ENCODE measurements around the gene QSOX2.

QSOX2 gene, protein sequence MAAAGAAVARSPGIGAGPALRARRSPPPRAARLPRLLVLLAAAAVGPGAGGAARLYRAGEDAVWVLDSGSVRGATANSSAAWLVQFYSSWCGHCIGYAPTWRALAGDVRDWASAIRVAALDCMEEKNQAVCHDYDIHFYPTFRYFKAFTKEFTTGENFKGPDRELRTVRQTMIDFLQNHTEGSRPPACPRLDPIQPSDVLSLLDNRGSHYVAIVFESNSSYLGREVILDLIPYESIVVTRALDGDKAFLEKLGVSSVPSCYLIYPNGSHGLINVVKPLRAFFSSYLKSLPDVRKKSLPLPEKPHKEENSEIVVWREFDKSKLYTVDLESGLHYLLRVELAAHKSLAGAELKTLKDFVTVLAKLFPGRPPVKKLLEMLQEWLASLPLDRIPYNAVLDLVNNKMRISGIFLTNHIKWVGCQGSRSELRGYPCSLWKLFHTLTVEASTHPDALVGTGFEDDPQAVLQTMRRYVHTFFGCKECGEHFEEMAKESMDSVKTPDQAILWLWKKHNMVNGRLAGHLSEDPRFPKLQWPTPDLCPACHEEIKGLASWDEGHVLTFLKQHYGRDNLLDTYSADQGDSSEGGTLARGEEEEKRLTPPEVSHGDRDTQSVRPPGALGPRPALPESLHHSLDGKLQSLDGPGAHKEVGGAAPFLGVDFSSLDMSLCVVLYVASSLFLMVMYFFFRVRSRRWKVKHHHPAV

DNA sequence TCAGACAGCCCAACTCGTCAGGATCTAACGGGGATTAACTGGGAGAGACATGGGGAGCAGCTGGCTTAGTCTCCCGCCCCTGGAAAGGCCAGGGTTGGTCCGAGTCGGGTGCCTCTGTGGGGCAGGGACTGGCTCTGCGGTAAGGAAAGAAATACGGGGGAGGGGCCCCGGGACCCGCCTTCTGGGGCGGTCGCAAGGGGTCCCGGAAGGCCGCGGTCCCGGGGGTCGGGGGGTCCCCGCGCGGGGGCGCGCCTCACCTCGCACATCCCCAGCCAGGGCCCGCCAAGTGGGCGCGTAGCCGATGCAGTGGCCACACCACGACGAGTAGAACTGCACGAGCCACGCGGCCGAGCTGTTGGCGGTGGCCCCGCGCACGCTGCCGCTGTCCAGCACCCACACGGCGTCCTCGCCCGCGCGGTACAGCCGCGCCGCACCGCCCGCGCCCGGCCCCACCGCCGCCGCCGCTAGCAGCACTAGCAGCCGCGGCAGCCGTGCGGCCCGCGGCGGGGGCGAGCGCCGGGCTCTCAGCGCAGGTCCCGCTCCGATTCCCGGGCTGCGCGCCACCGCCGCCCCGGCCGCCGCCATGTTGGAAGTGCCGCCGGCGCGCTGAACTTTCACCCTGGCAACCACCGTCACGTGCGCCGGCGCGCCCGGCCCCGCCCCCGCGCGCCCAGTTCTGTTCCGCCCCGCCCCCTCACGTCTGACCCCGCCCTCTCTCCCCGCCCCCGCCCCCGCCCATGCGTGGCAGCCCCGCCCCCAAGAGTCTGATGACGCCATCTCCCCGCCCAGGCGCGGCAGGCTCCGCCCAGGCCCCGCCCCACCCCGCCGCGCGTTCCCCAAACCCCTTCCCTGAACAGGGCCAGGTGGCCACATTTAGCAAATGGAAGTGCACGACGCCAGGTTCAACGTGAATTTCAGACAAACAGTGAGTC, at the start of gene QSOX2:
Gene QSOX2, minus strand, starts transcription at position 594 of the 932 bp plus-strand sequence. Its CDS starts 9 bp downstream, at position 585.
- TF ChIP-seq POLR2A (IDR thresholded peaks at IDR 0.05; ENCODE audit: low read length) (peak; percentile 37), GATA1 (IDR thresholded peaks at IDR 0.05; ENCODE audit: low read depth, low read length) (no peak)
- DNase-seq = peak; percentile 90 to 95

DNA sequence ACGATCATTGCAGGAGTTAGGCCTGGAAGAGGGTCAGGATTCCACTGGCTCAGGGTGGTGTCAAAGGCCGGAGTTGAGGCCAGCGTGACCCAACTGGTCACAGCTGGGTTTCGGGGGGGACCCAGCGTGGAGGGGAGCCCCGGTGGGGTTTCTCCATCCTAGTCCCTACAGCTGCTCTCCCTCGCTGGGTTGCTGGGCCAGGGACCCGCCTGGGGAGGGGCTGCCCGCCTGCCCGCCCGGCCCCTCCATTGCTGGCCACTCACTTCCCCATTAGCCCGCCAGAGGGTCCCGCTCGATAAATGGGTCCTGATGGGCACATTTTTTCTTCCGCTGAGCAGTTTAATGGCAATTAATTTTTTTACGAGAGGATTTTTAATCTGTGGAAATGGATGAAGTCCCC, 49.4 kb upstream of the QSOX2 start:
- TF ChIP-seq GATA1 (IDR thresholded peaks at IDR 0.05; ENCODE audit: low read depth, low read length) (no peak), POLR2A (IDR thresholded peaks at IDR 0.05; ENCODE audit: low read length) (no peak)
- no peak for DNase-seq

DNA sequence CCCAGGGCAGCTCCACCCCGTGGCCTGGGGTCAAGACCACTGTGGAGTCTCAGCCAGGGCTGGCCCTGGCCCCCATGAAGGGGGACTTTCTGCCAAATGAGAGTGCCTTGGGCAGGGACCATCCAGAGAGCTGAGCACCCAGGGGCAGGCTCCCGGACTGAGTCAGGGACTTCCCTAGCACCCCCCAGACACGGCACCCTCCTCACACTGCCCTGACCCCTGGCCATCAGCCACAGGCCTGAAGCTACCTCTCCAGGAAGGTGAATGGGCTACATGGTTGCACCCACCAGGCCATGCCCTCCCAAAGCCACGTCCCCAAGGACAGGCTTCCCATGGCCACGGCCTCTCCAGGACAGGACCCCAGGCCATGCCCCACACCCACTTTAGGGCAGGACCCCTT, 48.8 kb upstream of the QSOX2 start:
- no peak for DNase-seq
- no peak for TF ChIP-seq GATA1 (IDR thresholded peaks at IDR 0.05; ENCODE audit: low read depth, low read length)

DNA sequence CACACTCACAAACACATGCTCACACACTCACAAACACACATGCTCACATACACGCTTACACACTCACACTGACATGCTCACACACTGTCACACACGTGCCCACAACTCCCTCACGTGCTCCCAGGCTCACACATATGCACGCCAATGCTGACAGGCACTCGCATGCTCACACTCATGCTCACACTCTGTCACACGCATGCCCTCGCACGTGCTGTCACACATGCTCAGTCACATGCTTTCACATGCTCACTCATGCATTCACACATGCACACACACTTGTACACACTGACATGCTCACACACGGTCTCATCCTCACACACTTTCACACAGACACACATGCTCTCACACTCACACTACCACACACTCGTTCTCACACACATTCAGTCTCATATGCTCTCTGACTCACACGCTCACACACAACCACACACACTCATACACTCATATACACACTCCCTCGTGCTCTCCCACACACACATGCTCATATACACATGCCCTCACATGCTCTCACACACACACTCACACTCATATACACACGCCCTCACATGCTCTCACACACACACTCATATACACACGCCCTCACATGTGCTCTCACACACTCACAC, 48.0 kb upstream of the QSOX2 start:
- no peak for DNase-seq

DNA sequence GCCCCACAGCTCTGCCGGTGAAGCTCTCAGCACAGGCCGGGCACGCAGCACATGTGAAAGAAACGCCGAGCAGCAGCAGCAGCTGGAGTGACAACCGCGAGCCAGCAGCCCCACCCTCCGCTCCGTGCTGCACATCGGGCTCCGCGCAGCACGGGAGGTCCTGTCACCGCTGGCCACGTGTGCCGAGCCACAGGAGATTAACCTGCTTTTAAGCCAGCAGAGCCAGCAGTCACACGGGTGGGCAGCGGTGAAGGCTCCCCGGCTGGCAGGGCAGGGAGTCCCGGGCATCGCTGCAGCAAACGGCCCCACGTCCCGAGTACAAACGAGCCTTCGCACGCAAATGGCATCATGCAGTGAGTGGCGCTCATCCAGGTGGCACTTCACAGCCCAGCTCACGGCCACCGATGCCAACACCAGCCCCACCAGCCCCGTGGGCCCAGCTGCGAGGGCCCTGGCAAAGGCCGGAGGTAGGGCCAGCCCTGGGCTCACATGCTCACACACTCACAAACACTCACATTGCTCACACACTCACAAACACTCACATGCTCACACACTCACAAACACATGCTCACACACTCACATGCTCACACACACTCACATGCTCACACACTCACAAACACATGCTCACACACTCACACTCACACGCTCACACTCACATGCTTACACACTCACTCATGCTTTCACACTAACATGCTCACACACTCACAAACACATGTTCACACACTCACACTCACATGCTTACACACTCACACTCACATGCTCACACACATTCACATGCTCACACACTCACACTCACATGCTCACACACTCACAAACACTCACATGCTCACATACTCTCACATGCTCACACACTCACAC, 47.2 kb upstream of the QSOX2 start:
- DNase-seq = no peak
- TF ChIP-seq POLR2A (IDR thresholded peaks at IDR 0.05; ENCODE audit: low read length) (no peak), GATA1 (IDR thresholded peaks at IDR 0.05; ENCODE audit: low read depth, low read length) (no peak)

More for the DNA sequence above, 48.0 kb upstream of the QSOX2 start:
- no peak for TF ChIP-seq GATA1 (IDR thresholded peaks at IDR 0.05; ENCODE audit: low read depth, low read length)
- no peak for TF ChIP-seq POLR2A (IDR thresholded peaks at IDR 0.05; ENCODE audit: low read length)

DNA sequence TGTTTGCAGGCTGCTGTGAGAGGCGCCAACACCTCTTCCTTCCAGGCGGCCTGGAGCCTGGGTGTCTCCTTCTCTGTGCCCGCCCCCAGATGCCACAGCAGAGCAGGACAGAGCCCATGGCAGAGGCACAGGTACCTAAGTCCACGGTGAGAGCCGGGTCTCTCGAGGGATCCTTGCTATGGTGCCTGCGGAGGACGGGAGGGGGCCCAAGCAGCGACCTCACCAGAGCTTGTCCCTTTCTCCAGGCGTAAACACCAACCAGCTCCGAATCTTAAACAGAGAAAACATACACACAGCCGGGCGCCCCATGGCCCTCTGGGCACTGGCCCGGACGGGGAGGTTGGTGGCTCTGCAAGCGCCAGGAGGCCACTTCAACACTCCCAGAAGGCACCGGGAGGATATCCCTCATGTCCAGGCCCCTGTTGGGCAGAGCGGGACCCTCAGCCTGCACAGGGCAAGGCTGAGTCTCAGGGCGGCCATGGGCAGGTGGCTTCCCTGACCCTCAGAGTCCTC, 46.5 kb upstream of the QSOX2 start:
- DNase-seq = no peak
- TF ChIP-seq POLR2A (IDR thresholded peaks at IDR 0.05; ENCODE audit: low read length) = no peak
- no peak for TF ChIP-seq GATA1 (IDR thresholded peaks at IDR 0.05; ENCODE audit: low read depth, low read length)

DNA sequence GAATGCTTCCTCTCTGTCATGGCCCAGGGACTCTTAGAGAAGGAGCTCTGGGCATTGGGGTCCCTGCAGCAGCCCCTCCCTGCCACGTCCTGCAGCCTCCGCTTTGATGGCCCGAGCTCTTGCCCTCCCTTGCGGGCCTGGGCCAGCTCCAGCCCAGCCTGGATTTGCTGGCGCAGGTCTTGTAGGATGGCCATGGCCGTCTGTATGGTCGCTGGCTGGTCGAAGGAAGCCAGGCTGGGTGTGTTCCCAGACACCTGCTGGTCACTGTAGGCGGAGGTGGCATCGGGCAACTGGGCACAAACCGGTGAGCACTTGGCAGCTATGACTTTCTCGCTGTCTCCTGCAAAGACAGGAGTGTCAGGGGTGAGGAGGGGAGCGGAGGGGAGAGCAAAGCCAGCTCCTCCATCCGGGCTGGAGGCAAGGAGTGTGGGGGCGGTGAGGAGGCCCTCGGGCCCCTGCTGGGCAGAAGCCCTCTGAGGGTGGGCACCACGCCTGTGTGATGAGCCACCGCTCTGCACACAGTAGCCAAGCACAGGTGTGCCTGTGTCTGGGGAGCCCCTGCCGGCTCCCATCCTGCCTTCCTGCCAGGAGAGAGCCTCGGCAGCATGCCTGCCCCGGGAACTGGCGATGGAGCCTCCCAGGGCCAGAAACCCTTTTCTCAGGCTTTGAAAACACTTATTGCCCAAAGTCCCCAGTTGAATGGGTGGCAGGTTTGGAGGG, 45.9 kb upstream of the QSOX2 start:
- DNase-seq = no peak
- TF ChIP-seq POLR2A (IDR thresholded peaks at IDR 0.05; ENCODE audit: low read length) = no peak
- TF ChIP-seq GATA1 (IDR thresholded peaks at IDR 0.05; ENCODE audit: low read depth, low read length) = no peak

DNA sequence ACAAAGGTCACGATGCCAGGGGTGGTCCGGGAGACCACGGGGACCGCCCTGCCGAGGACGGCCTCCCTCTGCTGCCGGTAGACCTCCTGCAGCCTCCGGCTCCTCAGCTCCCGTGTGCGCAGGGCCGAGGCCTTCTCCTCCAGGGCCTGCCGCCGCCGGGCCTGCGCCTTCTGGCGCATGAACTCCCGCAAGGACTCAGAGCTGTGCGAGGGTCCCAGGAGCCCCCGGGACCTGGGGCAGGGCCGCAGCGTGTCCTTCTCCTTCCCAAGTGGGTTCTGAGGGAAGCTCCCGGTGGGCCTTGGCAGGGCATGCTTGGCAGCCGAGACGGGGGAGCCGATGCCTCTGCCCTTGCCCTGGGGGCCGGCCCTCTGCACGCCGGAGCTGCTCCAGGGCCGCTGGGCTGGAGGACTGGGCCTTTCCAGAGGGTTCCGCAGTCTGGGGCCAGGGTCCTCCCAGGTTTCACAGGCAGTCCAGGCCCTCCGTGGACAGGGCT, 44.9 kb upstream of the QSOX2 start:
- no peak for DNase-seq
- no peak for TF ChIP-seq POLR2A (IDR thresholded peaks at IDR 0.05; ENCODE audit: low read length)
- TF ChIP-seq GATA1 (IDR thresholded peaks at IDR 0.05; ENCODE audit: low read depth, low read length) = no peak

DNA sequence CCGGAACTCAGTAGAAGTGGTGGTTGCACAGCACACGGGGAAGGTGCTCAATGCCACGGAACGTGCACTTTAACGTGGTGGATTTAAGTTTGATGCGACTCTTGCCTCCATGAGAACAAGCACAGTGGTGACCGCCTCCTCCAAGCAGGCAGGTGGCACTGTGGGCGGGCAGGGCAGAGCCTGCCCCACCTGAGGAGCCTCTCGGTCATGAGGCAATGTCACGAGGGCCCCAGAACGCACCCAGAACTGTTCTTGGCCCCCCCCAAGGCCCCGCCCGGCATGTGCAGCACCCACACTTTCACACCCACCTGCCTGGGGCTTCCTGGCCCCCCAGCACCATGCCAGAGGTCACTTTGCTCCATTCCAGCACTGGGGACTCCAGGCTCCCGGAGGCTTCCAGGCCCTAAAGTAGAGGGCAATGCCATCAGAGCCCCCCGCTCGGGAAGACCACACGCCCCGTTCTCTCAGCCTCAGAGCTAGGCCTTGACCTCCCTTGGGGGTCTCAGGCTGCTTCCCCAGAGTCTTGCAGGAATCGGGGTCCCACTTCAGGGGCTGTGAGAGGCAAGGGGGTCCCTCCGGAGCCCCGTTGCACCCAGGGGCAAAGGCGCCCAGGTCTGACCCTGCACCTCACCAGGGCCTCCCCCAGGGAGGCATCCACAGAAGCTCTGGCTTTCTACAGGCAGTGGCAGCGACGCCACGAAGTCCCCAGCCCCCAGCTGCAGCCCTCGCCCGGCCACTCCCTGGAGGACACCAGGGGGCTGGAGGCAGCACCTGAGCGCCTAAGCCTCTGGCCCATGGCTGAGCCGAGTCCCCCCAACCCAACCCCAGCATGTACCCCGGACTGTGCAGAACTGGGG, 44.3 kb upstream of the QSOX2 start:
- DNase-seq = no peak
- TF ChIP-seq GATA1 (IDR thresholded peaks at IDR 0.05; ENCODE audit: low read depth, low read length) (no peak), POLR2A (IDR thresholded peaks at IDR 0.05; ENCODE audit: low read length) (no peak)

DNA sequence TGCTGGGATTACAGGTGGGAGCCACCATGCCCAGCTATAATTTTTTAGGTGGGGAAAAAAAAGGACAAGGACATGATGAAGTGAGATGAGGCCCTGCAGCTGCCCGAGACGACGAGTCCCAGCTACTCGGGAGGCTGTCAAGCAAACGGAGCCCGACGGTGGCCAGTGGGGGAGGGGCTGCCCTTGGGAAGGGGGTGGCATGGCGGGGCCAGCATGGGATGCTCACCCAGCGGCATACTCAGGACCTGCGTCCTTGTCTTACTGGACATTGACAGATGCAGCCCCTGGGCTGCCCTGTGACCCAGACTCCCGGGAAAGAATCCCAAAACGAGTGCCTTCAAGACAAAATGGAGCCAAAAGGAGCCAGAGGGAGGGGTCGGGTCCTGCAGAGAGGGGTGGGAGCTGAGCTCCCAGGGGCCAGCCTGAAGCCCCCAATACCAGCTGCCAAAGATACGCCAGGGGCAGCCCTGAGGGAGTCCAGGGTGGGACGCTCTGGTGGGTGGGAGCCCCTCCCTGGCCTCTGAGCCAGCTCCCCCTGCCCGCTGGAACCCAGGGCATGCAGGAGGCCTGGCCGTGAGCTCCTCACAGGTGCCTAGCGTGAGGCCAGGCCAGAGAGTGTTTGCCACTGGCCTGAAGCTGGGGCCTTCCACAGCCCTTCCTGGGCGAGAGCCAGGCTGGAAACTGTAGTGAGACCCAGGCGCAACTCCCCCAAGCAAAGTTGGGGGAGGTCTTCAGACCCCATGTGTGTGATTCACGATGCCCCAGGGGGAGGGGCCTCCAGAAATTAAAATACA, 42.5 kb upstream of the QSOX2 start:
- no peak for TF ChIP-seq GATA1 (IDR thresholded peaks at IDR 0.05; ENCODE audit: low read depth, low read length)
- DNase-seq = no peak
